ENCODE measurements around the gene HOXA4.
A peak's percentile ranks its signal among the peaks of the same experiment; 100 is the strongest.

Gene HOXA4

GRCh38 chr7:27109466-27110185, 20.9 kb downstream of the HOXA4 start:
- ATAC-seq (no peak), DNase-seq (no peak)
- Mint-ChIP-seq H3K36me3 (ENCODE audit: low read depth) (no peaks in the 10 kb centered on the region), H3K4me1 (no peaks in the 10 kb centered on the region), H3K27ac (no peak overlapping the region), H3K9me3 (no peaks in the 10 kb centered on the region), H3K4me3 (no peak overlapping the region), H3K27me3 (peaks cover 12% of the 10 kb centered on the region)

- H3K27ac Mint-ChIP-seq = no peak overlapping the region
- no peak overlapping the region for H3K4me3 Mint-ChIP-seq
- H3K27me3 Mint-ChIP-seq = peaks cover 20% of the 10 kb centered on the region
Observed at GRCh38 chr7:27108390-27109127, 22.0 kb downstream of the HOXA4 start.

GRCh38 chr7:27107391-27108381, 22.9 kb downstream of the HOXA4 start:
- H3K27ac Mint-ChIP-seq = no peak overlapping the region
- no peaks in the 10 kb centered on the region for H3K36me3 Mint-ChIP-seq (ENCODE audit: low read depth)
- no peak overlapping the region for H3K4me3 Mint-ChIP-seq
- peaks cover 29% of the 10 kb centered on the region for H3K27me3 Mint-ChIP-seq
- DNase-seq = no peak
- peaks cover 4% of the 10 kb centered on the region for H3K4me1 Mint-ChIP-seq
- ATAC-seq = no peak
- no peaks in the 10 kb centered on the region for H3K9me3 Mint-ChIP-seq

More at GRCh38 chr7:27108390-27109127, 22.0 kb downstream of the HOXA4 start:
- DNase-seq (no peak), ATAC-seq (no peak)
- no peaks in the 10 kb centered on the region for H3K9me3 Mint-ChIP-seq
- H3K4me1 Mint-ChIP-seq = no peaks in the 10 kb centered on the region
- H3K36me3 Mint-ChIP-seq (ENCODE audit: low read depth) = no peaks in the 10 kb centered on the region

- Mint-ChIP-seq H3K27me3 (peaks cover 35% of the 10 kb centered on the region), H3K9me3 (no peaks in the 10 kb centered on the region), H3K36me3 (ENCODE audit: low read depth) (no peaks in the 10 kb centered on the region), H3K27ac (no peak overlapping the region), H3K4me3 (no peak overlapping the region), H3K4me1 (peaks cover 9% of the 10 kb centered on the region)
- no peak for ATAC-seq
- DNase-seq = no peak
Observed at GRCh38 chr7:27106901-27107240, 23.7 kb downstream of the HOXA4 start.

- peaks cover 37% of the 10 kb centered on the region for H3K27me3 Mint-ChIP-seq
Observed at GRCh38 chr7:27106181-27106900, 24.2 kb downstream of the HOXA4 start.

GRCh38 chr7:27105301-27106031, 25.1 kb downstream of the HOXA4 start:
- H3K36me3 Mint-ChIP-seq (ENCODE audit: low read depth) = peaks cover 5% of the 10 kb centered on the region
- no peak overlapping the region for H3K27ac Mint-ChIP-seq
- no peak for DNase-seq
- peaks cover 9% of the 10 kb centered on the region for H3K4me1 Mint-ChIP-seq
- no peak overlapping the region for H3K4me3 Mint-ChIP-seq
- H3K9me3 Mint-ChIP-seq = no peaks in the 10 kb centered on the region
- ATAC-seq = no peak
- H3K27me3 Mint-ChIP-seq = peaks cover 46% of the 10 kb centered on the region

More at GRCh38 chr7:27106181-27106900, 24.2 kb downstream of the HOXA4 start:
- H3K27ac Mint-ChIP-seq = no peak overlapping the region
- no peak for ATAC-seq
- no peaks in the 10 kb centered on the region for H3K9me3 Mint-ChIP-seq
- no peak overlapping the region for H3K4me3 Mint-ChIP-seq
- no peaks in the 10 kb centered on the region for H3K36me3 Mint-ChIP-seq (ENCODE audit: low read depth)
- DNase-seq = no peak
- peaks cover 9% of the 10 kb centered on the region for H3K4me1 Mint-ChIP-seq

GRCh38 chr7:27104341-27105058, 26.1 kb downstream of the HOXA4 start:
- Mint-ChIP-seq H3K36me3 (ENCODE audit: low read depth) (peaks cover 6% of the 10 kb centered on the region), H3K27ac (no peak overlapping the region), H3K4me3 (no peak overlapping the region), H3K27me3 (peaks cover 54% of the 10 kb centered on the region), H3K9me3 (no peaks in the 10 kb centered on the region), H3K4me1 (peaks cover 9% of the 10 kb centered on the region)
- DNase-seq = no peak
- no peak for ATAC-seq

- no peak for DNase-seq
- Mint-ChIP-seq H3K27me3 (peaks cover 62% of the 10 kb centered on the region), H3K4me1 (peaks cover 12% of the 10 kb centered on the region), H3K36me3 (ENCODE audit: low read depth) (peaks cover 6% of the 10 kb centered on the region), H3K27ac (no peak overlapping the region), H3K4me3 (no peak overlapping the region), H3K9me3 (no peaks in the 10 kb centered on the region)
- no peak for ATAC-seq
Observed at GRCh38 chr7:27103489-27104226, 26.9 kb downstream of the HOXA4 start.

- peak within 1 kb of the TSS; percentile 21 for H3K4me3 Mint-ChIP-seq
- ATAC-seq (no peak), DNase-seq (no peak)
- no peaks in the 10 kb centered on the region for H3K9me3 Mint-ChIP-seq
- H3K27me3 Mint-ChIP-seq = peaks cover 69% of the 10 kb centered on the region
- H3K36me3 Mint-ChIP-seq (ENCODE audit: low read depth) = peaks cover 6% of the 10 kb centered on the region
- peaks cover 16% of the 10 kb centered on the region for H3K4me1 Mint-ChIP-seq
- H3K27ac Mint-ChIP-seq = no peak within 1 kb of the TSS
Observed at GRCh38 chr7:27102581-27103442, 27.7 kb downstream of the HOXA4 start, which contains the start of gene HOXA2. HOXA2 (minus strand) TSS chr7:27102683; CDS start chr7:27102500, 183 bp downstream.

- H3K4me3 Mint-ChIP-seq = peak overlapping the region; percentile 21
- no peak for ATAC-seq
- H3K36me3 Mint-ChIP-seq (ENCODE audit: low read depth) = peaks cover 6% of the 10 kb centered on the region
- peaks cover 77% of the 10 kb centered on the region for H3K27me3 Mint-ChIP-seq
- H3K9me3 Mint-ChIP-seq = no peaks in the 10 kb centered on the region
- H3K4me1 Mint-ChIP-seq = peaks cover 24% of the 10 kb centered on the region
- H3K27ac Mint-ChIP-seq = no peak overlapping the region
- DNase-seq = no peak
Observed at GRCh38 chr7:27101957-27102580, 28.5 kb downstream of the HOXA4 start.

- H3K27me3 Mint-ChIP-seq = peaks cover 79% of the 10 kb centered on the region
- DNase-seq (no peak), ATAC-seq (no peak)
- no peak overlapping the region for H3K27ac Mint-ChIP-seq
- H3K4me3 Mint-ChIP-seq = no peak overlapping the region
- H3K9me3 Mint-ChIP-seq = no peaks in the 10 kb centered on the region
- H3K36me3 Mint-ChIP-seq (ENCODE audit: low read depth) = peaks cover 6% of the 10 kb centered on the region
- peaks cover 28% of the 10 kb centered on the region for H3K4me1 Mint-ChIP-seq
Observed at GRCh38 chr7:27101171-27101956, 29.2 kb downstream of the HOXA4 start.
